Peyer's patch (tissue), 4 donors: ENCODE measurements around the gene COIL.

Source experiments
- POLR2A ChIP-seq, 2 donors: fragments of 450-650 bp; IDR thresholded peaks; one replicate each; pipeline ENCODE4 v1.5.1; 2017; ENCODE audit warnings: antibody characterized with exemption in 2 of 2, mild to moderate bottlenecking in 2 of 2, moderate library complexity in 2 of 2
- TF ChIP-seq, protein P1 (sequence below), 6 experiments: fragments of 450-650 bp in 4 of 6; fragments of 200-600 bp in 2 of 6; sonication (generic) in 1 of 6; IDR thresholded peaks; one replicate each; pipeline ENCODE4 v1.5.1; 2017 to 2019; ENCODE audit warnings: antibody characterized with exemption in 6 of 6, mild to moderate bottlenecking in 3 of 6, moderate library complexity in 1 of 6

DNA sequence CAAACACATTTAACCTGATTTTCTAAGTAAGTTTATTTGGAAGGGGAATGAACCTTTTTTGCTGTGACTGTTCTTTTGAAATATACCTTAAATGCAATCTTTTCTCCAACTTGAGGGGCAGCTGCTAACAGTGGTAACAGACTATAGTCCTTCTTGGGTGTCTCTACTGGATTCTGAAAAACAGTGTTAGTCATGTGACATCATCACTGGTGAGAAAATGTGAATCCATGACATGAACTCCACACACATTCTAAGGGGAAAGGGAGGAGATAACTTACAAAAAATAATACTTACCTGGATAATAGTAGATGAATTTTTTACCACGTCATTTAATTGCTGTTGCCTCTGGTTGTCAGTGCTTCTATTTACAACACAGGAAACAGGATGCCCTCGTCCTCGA lies 11.3 kb downstream of the COIL start:
- TF ChIP-seq, protein P1, sequence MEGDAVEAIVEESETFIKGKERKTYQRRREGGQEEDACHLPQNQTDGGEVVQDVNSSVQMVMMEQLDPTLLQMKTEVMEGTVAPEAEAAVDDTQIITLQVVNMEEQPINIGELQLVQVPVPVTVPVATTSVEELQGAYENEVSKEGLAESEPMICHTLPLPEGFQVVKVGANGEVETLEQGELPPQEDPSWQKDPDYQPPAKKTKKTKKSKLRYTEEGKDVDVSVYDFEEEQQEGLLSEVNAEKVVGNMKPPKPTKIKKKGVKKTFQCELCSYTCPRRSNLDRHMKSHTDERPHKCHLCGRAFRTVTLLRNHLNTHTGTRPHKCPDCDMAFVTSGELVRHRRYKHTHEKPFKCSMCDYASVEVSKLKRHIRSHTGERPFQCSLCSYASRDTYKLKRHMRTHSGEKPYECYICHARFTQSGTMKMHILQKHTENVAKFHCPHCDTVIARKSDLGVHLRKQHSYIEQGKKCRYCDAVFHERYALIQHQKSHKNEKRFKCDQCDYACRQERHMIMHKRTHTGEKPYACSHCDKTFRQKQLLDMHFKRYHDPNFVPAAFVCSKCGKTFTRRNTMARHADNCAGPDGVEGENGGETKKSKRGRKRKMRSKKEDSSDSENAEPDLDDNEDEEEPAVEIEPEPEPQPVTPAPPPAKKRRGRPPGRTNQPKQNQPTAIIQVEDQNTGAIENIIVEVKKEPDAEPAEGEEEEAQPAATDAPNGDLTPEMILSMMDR (IDR thresholded peaks at IDR 0.05): no peak
- no peak for TF ChIP-seq POLR2A (IDR thresholded peaks at IDR 0.05)
